CD4-positive, alpha-beta T cell treated with Interleukin-17A for 4 hours (primary cell): Measurements from ENCODE around the gene MAD2L1BP.

Experiments
- DNase-seq: peaks from one replicate; pipeline ENCODE4 v3.0.0-alpha.2; 2020; ENCODE audit warnings: mixed read lengths

MAD2L1BP gene

DNA sequence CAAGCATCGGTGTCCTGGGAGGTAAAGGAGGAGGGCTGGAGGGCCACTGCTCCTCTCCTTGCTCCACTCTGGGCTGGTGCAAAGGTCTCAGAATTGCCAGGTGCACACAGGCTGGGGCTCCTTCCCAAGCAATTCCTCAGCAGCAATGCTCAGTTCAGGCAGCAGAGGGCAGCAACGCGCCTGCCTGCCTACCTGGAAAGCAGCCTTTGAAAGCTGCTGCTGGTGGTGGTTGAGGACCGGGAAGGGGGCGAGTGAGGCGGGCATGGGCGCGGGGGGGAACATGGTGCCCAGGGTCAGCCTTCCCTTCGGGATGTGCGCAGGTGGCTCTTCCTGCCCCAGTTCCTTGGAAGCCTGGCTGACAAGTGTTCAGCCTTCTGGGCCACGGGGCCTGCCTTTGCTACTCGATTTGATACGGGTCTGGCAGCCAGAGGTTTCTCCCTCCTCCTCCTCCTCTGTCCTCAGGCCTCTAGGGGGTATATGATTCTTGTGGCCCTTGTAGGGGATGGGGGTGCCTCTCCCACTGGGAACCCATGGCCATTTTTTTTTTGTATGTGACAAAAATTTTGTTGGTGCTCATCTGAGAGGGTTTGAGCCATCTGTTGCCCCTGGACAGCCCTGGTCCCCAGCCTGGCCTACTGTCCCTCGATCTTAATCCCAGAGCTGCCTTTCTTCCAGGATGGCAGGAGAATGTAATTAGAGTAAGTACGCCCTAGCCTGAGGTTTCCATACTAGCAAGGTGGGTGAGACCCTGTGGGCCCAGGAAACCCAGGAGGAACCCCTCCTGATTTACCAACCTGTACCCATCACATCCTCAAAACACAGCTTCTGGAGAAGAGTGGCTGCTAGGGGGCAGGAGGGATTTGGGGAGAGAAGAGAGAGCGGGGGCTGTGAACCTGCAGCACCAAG lies 31.9 kb downstream of the MAD2L1BP start:
- peak; percentile 85 for DNase-seq

DNA sequence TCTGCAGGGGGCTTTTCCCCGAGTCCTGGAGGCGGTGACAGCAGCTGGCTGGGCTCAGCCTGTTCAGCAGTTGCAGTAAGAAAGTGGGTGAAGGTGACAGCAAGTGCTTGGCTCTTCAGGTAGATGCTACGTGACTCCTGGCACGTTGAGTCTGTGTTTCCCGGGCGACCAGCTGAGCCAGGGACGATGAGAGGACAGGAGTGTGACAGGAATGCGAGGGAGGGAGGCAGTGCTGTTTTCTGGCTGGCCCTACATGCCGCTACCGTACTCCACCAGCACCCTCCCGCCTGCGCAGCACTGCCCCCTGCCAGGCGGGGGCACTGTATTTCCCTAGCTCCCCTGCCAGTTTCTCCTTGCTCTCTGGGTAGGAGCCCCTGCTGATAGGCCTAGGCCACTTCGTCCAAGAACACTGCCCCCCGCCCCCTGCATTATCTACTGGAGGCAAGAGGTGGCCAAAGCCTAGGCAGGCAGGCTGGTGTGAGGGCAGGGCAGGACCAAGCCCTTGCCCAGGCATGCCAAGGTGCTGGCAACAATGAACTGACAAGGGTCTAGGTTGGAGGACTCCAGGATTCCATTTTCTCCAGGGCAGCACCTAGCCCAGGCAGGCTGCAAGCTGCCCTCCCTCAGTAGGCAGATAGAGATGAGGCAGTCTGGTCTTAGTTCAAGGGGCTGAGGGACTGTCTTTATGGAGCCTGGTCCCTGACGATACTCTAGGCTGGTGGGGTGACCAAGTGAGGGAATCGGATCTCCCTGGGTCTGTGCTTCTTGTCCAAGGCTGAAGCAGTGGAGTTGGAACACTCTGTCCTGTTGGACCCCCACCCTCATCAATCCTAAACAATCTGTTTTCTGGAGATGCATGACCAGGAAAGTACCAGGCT lies 32.8 kb downstream of the MAD2L1BP start:
- DNase-seq: peak; percentile 53

DNA sequence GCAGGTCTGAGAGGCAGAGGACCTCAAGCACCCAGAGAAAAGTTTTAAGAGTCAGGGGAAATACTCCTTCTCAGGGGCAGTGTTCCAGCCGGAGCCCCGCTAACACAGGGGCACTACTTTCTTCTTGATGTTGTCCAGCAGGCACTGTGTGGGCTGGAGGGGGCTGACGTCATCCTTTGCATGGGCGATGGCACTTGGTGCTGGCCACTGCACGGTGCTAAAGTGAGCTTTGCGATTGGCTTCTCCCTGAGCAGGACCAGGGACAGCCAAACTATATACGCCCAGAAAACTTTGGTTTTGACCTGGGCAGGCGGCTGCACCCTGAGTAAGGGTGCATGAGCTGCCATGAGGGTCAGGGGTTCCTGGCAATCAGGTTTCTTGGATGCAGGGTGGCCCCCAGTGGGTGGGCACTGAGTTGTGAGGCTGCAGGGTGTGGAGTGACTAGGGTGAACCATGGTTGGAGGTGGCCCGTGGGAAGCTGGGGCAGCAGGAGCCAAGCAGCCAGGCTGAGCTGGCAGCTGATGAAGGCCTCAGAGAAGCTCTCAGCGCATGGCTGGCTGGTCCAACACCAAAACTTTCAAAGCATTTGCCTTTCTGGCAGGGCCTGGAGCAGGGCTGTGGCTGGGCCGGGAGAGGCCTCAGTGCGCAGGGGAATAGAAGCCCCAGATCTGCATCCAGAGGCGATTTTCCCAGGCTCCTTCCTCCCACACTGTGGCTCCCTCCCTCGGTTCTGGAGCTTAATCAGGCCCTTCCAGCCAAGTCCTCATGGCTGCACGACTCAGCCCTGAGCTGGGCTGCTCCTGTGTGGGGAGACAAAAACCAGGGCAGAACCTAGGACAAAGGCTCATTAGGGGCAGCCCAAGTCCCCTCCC lies 33.6 kb downstream of the MAD2L1BP start:
- no peak for DNase-seq

DNA sequence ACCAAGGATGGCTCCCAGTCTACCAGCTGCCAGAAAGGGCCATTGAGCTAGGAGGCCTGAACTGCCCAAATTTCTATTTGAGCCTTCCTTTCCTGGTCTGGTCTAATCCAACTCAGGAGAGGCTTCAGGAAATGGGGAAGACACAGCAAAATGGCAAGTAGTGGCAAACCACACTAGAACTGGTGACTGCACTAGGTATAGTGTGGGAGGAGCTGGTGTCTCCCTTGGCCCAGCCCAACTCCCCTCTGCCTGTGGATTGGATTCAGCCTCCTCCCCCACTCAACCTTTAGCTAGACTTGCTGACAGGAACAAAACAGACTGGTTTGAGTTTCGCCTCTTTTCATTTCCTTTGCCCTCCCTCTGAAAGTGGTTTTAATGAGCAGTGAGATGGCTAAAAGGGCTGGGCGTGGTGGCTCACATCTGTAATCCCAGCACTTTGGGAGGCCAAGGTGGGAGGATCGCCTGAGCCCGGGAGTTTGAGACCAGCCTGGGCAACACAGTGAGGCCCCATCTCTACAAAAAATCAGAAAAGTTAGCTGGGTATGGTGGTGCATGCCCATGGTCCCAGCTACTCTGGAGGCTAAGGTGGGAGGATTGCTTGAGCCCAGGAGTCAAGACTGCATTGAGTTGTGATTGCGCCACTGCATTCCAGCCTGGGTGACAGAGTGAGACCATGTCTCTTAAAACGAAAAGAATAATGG lies 34.4 kb downstream of the MAD2L1BP start:
- no peak for DNase-seq

DNA sequence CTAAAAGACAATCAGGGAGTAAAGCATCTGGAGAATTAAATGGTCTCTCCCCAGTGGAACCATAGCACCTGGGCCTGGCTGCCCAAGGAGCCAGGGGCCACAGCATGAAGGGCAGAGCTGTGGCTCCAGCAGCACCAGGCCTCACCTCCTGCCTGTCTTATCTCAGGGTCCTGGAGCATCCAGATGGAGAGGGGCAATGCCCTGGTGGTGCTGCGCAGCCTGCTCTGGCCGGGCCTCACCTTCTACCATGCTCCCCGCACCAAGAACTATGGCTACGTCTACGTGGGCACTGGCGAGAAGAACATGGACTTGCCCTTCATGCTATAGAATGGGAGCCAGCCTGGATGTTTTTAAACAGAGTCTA lies 35.0 kb downstream of the MAD2L1BP start:
- DNase-seq: no peak

DNA sequence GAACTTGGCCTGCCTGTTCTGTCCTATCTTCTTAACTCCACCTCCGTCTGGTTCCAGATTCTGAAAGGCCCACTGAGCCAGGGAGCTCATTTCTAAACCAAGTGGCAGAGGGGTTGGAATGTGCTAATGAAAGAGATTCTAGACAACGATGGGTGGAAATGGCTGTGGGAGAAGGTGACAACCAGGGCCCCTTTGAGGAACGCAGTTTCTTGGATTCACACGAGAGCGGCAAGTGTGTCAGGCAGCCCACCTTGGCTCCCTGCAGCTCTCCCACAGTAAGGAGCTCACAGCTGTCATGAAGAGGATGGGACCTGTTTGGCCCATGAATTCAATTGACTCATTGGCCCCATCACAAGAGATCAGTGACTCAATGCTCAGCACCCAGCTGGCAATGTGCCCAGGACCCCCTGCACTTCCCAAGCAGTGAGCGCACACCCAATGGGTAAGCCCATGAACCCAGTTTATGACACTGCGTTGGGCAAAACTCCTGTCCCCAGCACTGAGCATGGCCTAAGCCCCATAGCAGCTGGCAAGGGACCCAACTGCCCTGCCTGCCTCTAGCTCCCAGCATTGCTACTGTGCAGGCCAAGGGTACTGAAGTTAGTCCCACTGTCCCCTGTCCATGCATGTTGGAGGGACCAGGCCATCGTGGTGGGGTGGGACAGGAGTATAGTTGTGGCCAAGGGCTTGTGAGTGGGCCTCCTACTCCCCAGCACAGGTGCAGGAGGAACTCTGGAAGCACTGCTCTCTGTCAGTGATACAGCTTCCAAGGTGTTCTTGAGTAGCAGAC lies 35.6 kb downstream of the MAD2L1BP start:
- DNase-seq: no peak

DNA sequence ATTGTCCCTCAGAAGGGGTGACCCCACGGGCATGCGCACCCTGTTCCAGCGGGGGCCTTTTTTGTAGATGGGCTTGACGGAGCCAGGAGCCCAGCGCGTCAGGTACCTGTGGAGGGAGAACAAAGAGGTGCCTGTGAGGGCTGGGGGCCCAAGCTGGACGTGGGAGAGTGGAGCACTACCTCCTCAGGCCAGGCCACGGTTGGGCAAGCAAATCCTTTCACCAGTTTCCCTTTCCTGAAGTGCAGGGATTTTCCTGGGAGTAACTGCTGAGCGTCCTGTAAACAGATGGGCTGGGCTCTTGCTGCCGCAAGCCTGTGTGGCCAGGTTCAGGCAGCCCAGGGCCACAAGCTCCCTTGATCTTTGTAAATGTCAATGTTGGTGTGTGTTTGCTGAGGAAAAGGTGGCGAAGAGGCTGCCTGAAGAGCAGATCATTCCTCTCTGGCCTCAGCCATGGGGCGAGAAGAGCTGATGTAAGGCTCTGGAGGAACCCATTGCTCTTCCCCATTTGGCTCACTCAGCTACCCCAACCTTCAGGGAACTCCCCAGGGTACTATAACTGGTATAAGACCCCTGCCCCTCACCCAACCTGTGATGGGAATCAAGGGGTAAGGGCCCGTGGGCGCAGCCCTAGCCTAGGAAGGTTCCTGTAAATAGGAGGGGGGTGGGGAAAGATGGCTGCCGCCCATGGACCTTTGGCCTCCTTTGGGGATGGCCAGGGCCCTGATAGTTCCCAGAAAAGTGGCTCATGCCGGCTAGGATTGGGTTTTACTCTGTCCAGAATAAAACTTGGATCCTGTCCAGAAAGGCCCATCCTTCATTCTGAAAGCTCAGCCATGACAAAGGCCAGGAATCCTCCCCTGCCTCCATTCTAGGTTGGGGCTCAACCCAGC lies 36.4 kb downstream of the MAD2L1BP start:
- DNase-seq: no peak

DNA sequence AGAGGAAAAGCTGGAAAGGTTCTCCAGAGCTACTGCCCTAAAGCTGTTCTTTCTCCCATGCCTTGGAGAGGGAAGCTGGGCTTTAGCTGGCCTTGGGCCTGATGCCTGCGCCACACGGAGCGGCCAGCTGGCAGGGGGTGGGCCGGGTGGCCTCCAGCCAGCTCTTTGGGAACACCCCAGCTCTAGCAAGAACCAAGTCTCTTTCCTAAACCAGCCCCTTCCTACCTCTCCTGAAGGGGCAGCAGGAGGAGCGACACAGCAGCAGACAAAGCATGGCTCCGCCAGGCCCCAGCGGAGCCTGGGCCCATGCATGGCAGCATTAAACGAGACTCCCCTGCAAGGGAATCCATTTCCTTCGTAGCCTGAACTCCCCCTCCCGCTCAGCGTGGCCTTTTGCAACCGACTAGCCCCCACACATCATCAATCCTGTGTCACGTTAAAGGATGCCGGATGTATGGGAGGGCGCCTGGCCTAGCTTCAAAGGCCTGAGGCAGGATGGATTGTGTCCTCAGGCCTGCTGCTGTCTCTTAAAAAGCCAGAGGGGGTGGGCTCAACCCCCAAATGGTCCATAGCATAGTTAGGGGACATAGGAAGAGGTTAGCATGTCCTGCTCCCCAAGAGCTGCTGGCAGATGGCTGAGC lies 37.9 kb downstream of the MAD2L1BP start:
- no peak for DNase-seq

DNA sequence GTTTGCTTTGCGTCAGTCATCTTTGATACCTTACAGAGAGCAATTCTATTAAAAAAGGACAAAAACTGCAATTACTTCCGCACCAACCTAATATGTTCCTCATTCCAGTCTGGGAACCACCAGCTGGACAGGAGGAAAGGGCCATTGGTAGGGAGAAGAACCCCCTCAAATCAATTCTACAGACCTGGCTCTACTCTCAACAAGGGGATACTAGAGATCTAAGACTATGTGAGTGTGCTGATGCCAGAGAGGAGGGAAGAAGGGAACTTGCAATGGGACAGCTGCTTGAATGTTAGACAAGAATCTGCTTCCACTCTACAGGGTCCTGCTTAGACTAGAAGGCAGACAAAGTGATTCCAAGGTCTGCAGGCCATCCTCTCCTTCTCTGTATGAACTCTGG lies 38.7 kb downstream of the MAD2L1BP start:
- no peak for DNase-seq

DNA sequence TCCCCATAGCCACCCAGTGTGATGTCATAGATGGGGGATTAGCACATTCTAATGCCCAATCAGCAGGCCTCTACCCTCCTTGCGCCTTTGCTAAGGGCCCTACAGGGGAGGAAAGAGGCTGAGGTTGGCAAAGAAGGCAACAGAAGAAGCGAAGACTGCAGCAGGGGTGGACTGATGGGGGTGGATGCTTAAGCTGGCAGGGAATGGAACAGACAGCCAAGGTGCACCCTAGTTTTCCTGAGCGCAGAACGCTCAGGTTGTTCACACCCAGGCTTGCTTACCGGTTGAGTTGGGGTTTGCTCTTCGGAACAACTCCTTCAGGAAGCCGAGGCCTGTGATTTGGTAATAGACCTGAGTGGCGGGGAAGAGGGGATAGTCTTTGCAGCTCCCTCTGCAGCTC lies 39.3 kb downstream of the MAD2L1BP start:
- no peak for DNase-seq

DNA sequence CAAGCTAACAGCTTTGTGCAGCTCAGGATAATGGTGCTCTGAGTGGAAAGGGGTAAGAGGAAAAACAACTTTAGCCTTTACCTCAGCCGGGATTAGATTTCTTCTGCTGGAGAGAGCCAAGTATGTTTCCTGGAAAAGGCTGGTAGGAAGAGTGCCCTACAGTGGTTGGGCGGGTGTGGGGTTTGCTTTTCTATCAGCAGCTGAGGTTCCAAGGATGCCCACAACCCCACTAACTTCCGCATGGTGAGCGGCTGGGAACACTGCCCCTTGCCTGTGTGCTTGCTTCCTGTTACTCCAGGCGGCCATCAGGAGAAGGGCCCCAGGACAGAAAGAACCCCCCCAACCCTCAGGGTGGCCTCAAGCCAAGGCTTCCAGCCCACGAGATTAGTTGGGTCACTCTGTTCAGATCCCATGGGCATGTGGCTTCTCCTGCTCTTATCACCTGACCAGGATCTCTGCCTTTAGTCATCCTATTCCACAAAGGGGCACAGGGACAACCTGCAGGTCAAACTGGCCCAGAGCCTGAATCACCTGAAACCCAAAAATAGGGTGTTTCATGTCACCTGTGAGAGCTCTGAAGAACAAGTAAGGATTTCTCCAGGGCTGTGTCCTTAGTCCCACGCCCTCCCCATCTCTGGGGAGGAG lies 41.4 kb downstream of the MAD2L1BP start:
- no peak for DNase-seq

DNA sequence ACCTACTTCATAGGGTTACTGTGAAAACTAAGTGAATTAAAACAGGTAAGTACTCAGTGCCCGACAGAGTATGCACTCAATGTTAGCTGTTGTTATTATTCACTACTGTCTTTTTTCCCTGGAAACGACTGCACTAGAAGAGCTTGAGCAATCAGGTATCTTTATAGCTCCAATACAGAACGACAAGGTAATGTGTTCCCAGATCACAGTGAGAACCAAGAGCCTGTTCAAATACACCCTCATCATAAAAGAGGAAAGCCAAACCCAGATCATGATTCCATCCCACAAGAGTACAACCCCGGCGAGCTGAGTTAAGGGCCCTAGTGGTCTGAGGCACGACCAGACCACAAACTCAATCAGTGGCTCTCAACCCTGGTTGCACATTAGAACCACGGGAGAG lies 42.1 kb downstream of the MAD2L1BP start:
- DNase-seq: no peak

DNA sequence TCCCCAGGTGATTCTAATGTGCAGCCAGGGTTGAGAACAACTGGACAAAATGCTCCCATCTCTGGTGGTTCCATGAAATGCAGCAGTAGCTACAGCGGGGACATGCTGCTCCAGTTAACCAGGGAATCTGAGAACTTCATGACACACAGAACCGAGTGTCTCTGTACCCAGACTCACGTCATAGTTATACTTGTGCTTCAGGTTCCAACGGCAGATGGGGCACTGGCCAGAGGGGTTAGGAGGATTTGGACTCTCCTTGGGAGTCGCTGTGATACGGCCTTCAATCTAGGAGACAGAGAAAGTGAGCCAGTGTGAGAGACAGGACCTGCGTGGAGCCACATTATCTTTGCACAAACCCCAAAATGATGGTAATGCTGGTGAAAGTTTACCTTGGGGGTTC lies 42.7 kb downstream of the MAD2L1BP start:
- no peak for DNase-seq

DNA sequence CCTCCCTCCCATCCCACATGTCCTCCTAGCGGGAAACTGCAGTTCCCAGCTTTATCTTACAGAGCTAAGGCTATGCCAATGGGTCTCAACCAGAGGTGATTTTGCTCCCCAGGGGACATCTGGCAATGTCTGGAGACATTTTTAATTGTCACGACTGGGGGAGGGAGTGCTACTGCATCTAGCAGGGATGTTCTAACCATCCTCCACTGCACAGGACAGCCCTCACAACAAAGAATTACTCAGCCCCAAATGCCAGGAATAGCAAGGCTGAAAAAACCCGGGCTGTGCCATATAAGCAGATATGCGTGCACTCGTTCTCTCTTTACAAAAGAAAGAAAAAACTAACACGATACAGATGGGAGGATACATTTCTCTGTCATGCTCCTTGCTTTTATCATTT lies 43.4 kb downstream of the MAD2L1BP start:
- DNase-seq: no peak

DNA sequence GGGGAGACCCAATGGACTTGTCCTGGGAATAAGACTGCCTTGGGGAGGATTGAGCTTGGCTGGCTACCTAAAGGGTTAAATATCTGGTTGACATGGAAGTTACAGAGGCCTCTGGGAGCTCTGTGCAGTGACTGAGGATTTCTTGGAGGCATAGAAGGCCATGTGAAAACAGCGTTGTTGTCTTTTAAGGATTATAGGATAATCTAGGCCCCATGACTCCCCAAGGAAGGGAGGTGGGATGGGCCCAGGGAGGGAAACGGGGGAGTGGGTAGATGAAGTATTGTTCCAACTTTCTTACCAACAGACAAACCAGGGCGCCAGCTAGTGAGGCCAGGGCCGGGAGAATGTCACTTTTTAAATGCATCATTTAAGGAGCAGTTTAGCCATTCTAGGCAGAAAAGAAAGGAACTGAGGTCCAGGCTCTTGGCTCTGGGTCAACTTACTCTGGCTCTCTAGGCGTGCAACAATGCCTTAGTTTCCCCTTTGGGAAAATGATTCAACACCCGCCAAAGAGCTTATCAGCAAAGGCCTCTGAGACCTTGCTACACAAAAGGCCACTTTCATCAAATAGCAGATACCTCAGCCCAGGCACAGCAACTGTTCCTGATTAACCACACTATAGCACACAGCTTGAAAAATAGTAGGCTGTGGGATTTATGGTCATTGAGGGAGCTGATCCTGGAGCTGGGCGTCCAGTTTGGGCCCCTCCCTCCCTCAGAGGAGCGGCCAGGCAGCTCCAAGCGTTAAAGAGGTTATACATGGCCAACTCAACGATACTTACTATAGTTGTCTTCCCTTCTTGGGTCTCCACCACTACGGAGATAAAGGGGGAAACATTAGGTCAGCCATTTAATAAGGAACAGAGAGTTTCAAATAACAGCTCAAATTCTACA lies 44.9 kb downstream of the MAD2L1BP start:
- no peak for DNase-seq

DNA sequence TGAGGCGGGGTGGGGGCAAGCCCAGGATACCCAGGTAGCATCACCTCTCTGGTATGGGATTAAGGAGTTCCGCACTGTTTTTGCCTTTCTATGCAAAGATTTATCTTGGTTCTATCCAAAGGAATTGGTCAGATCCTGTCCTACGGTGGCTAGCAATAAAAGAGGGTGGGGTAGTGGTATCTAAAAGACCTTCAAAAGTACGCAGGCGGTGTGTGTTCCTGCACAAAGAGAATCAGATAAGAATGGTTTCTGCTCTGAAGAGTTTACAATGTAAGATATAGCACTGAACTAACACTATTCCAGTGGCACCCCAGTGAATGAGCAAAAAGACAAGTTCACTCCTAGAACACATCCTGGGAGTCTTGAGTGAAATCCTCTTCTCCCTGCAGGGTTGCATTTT lies 45.7 kb downstream of the MAD2L1BP start:
- no peak for DNase-seq

DNA sequence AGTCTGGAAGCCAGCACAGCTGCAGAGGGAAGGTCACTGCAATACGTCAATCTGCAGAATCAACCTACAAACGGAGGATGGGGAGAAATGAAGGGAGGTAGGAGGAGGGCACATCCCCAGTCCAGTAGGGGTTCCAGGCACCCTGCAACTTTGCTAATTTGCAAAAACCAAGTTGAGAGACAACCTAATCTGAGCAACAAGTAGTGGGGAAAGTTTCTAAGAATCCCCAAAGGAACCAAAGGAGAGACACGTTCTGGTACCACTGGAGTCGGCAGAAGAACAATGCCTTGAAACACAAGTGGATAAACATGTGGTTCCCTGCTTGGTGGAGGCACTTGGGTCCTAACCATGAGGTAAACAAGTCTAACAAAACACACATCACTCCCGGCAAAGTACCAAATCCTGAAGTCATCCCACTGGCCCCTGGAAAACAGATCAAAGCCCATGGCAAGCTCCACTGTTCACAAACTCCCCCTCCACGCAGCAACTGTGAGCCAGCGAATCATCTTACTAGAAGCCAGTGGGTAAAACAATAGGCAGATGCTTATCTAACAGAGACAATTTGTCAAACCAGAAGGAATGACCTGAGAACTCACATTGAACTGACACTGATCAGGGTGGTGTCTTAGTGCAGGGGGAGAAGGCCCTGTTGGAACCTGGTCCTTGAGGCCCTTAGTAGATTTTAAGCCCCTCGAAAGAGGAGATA lies 47.2 kb downstream of the MAD2L1BP start:
- DNase-seq: no peak
